ENCODE results near the gene SH3TC2.

SH3TC2 gene

DNA sequence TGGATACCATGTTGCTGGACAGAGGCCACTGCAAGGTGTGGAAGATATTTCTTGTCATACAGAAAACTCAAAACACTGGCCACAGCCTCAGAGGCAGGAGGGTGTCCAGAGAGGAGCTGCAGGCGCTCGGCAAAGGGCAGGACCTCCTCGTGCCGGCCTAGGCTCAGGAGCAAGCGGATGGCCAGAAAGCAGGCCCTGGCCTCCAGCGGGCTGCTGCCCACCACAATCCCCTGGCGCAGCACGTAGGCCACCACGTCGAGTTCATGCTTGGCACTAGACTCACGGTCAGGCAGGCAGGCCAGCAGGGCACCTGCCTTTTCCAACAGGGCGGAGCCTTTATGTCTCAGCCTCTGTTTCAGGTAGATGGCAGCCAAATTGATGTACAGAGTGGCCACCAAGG lies 35.2 kb downstream of the SH3TC2 start:
- DNase-seq = no peak

DNA sequence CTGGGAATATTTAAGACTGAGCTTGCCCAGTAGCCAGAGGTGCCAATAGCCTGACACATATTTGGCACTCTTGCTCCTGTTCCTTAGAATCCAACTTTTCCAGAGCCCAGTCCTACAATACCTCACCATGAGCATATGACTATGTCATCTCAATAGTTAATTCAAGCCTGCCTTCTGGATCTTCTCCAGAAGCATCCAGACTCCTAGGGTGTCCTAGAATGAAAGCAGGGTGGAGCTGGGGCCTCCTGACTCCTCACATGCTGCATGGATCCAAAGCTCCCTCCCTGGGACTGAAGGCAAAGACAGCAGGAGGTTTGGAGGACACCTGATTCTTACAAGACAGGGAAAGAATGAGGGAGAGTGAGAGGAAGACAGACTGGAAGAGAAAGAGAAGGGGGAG lies 37.9 kb downstream of the SH3TC2 start:
- no peak for DNase-seq

GRCh38 chr5:149024477-149024876 lies 38.4 kb downstream of the SH3TC2 start:
- no peak for DNase-seq

DNA sequence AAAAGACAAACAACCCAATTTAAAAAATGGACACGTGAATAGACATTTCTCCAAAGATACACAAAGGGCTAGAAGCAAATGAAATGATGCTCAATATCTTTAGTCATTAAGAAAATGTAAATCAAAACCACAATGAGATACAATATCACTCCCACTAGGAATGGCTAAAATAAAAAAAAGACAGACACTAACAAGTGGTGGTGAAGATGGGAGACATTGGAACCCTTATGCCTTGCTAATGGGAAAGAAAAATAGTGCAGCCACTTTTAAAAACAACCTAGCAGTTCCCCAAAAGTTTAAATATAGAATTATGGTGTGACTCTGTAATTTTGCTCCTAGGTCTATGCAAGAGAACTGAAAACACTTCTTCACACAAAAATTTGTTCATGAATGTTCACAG lies 40.7 kb downstream of the SH3TC2 start:
- DNase-seq = no peak

- no peak for DNase-seq
These were observed 43.2 kb downstream of the SH3TC2 start for GRCh38 chr5:149019679-149020078.

DNA sequence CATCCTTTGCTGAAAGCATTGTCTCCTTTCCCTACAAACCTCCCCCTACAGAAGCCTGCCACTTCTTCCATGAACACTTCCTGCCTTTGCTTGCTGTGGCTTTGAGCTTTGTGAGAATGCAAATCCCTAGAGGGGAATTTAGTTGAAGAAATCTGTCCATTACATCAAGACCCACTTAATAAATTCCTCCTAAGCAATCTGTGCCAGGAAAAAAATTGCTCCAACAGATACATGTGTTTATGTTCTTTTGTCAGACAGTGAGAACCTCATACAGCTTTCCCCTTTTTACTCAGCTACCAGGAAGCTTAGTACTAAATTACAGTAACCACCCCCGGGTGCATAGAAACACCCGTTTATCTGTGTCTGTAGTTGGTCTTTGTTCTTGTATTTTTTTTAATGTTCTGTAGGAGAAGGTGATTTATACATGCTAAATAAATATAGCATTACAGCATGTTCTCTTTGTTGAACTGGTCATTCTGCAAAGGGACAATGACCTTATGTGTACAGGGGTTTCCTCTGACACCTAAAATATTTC lies 43.9 kb downstream of the SH3TC2 start:
- DNase-seq = no peak

DNA sequence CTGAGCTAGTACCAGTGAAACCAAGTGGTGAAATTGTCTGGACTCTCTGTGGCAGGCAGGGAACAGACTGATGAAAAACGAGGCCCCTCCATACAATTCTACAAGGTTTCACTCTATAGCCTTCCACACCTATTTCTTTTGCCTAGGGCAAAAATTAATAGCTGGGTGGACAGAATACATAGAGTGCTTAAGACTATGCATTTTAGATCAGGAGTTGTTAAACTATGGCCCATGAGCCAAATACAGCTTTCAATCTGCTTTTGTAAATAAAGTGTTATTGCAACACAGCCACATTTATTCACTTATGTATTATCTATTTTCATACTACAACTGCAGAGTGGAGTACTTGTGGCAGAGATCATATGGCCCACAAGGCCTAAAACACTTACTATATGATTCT lies 45.2 kb downstream of the SH3TC2 start:
- no peak for DNase-seq

- no peak for DNase-seq
These were observed 47.3 kb downstream of the SH3TC2 start for GRCh38 chr5:149015561-149015960.

DNA sequence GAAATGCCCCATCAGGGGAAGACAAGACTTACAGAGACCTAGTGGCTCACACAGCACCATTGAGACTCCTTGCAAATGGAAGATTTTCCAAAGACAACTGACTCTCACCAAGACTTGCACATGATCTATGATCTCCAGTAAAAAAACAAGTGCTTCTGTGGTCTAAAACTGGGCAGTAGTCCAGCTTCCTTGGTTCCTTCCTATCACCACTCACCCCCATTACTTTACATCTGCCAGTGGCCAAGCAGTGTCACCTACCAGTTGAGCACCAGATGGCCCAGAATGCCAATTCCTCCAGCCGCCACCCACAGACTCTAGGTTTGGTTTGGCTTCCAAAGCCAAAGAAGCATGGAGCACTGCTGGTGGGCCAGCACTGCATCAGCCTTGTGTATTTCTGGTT lies 47.7 kb downstream of the SH3TC2 start:
- DNase-seq = no peak

DNA sequence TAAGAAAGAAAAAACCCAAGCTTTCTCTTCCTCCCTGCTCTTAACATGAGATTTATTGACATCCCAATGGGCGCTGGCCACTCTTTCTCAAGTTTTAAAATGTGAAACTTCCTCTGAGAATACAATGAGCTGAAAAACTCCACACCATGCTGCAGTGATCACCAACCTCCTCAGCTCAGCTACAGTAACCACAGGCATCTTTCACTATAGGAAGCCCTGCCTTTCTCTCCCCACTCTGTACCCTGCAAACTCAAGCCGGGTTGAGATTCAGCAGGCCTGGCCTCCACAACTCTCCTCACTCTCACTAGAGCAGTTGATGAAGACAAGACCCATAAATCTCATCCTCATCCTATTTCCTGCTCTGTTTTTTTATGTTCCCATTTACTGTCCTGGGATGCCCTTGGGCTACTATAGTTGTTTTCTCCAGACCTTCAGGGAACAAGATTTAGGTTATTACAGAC lies 48.3 kb downstream of the SH3TC2 start:
- DNase-seq = no peak

GRCh38 chr5:149013796-149014195 lies 49.1 kb downstream of the SH3TC2 start:
- DNase-seq = no peak

DNA sequence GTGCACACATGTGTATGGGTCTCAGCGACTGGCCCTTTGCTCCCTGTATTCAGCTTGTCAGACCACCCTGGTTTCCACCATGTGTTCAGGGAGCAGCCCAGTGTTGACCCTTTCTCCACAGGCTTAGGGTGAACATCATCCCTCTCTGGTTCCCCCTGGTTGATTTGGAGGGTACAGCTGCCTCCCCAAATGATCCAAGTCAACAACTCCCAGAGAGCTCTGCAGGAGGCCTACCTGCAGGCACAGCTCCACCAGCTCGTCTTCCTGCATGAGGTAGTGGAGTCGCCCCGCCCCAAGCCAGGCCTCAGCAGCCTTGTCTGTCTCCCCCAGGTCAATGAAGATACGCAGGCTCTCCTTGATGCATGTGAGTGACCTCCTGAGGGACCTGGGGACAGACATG lies 50.5 kb downstream of the SH3TC2 start:
- no peak for DNase-seq

GRCh38 chr5:149011728-149012127 lies 51.1 kb downstream of the SH3TC2 start:
- DNase-seq = no peak

DNA sequence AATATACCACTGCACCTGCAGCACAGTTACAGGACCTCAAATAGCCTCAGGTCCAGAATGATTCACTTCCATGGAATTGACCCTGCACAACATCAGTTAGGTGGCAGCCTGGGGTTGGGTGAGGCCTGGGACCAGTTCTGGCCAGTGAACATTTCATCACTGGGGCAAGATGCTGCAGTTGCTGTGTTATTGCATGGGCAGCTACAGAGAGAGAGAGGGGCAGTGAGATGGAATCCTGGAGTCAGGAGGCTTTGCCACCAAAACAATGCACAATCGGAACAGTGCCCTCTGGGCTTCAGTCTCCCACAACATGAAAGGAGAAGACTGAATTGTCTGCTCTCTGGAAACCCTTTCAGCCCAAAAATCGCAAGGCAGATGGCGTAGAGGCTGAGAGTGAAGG lies 51.8 kb downstream of the SH3TC2 start:
- DNase-seq = no peak

- DNase-seq = no peak
These were observed 55.7 kb downstream of the SH3TC2 start for GRCh38 chr5:149007174-149007573.

DNA sequence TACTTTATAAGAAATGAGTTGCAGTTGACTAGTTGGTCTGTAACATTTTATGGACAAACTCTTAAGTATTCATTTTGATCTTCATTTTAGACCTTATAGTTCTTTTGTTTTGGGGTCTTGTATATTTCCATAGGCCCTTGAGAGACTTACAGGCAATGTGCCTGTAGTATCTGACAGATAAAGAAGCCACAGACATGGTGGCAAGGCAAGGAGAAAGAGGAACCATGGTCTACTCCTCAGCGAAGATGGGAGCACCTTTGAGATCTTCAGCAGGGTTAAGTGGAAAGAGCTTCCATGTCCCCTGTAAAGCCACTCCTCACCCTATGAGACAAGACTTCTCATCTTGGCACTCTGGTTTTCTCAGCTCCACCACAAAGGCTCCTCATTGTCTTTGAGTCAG lies 56.4 kb downstream of the SH3TC2 start:
- DNase-seq = no peak

DNA sequence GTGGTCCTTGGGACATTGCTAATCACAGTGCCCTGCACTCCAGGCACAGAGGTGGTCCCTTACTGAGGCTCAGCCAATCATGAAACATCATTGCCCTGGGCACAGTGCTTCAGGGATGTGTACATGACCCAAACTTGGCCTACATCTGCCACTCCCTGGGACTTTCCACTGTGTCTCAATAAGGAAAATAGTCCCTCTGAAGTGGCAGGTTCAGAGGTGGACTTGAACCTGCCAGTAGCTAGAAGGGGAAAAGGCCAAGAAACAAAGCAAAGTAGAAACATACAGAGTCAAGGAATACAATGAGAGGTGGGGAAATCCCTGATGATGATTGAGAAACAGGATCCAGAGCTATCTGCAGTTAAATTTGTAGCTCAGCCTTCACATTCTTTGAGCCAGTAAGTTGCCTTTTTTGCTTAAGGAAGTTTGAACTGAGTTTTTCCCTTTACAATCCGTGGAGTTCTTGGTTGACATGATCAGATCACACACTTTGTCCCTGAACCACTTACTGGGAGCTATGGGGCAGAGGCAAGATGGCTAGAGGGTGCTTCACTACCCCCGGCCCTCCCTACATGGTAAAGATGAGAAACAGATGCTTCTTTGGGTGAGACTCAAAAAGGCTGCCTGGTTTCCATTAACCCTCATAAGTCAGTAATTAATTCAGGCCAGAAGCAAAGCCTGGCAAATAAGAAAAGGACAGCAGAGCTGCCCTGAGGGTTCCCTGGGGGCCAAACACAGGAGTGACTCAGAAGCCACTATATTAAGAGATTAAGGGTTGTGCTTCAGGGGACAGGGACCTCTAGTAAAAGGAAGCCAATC lies 57.6 kb downstream of the SH3TC2 start:
- no peak for DNase-seq

- DNase-seq = no peak
These were observed 58.3 kb downstream of the SH3TC2 start for GRCh38 chr5:149004559-149004958.

- DNase-seq = no peak
These were observed 59.8 kb downstream of the SH3TC2 start for GRCh38 chr5:149002761-149003689.

- DNase-seq = no peak
These were observed 60.8 kb downstream of the SH3TC2 start for GRCh38 chr5:149002053-149002452.

DNA sequence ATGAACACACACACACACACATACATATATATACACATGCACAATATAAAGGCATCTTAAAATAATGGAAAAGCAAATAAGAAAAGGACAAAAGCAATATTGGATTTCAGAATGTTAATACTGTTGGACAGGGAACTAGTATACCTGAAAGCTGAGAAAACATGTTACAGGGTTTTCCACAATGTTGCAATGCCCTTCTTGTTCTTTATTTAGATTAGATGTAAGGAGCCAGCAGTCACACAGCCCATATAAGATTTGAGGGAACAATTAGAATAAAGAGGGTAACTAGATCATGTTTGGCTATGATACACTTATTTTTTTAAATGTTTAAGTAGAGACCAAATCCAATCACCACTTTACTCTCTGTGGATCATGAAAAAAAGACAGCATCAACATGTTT lies 61.7 kb downstream of the SH3TC2 start:
- DNase-seq = no peak

GRCh38 chr5:148999741-149000140 lies 63.1 kb downstream of the SH3TC2 start:
- DNase-seq = no peak

DNA sequence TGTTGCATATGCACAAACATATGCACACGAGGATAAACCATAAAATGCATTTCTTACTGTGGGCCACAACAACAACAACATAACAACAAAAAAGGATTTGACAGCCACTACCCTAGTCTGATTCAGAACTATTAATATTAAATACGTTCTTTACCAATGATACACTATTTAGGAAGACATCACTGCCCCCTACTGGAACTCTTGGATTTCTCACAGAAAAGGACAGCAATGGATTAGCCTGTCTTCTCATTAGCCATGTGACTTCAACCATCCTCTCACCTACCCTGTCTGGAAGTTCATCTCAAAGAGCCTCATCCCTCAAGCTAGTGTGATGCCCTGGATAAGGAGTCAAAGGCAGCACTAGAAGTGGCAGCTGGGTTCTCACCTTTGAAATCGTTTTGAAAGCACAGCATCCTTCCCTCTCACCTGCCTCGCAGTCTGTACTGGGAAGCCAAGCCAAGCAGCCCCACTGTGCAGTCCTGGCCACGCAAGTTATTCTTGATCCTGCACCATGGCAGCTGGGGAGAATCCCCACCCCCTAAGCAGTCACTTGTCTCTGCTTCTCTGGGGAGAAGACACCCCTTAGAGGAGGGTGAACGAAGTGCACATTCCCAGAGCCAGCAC lies 64.6 kb downstream of the SH3TC2 start:
- peak; percentile 40 for DNase-seq
